ENCODE data around the gene TSHR.
"Not testable (repeated sequence)": the region's sequence is repeated elsewhere in the genome, so short reads cannot be mapped to it uniquely, and the experiment has no call there.

Gene TSHR

GRCh38 chr14:81033698-81034240, 78.3 kb downstream of the TSHR start:
- Mint-ChIP-seq H3K36me3 (no peaks in the 10 kb centered on the region), H3K4me3 (no peak overlapping the region), H3K9me3 (peaks cover 5% of the 10 kb centered on the region in 2 donors), H3K27ac (no peak overlapping the region), H3K4me1 (no peaks in the 10 kb centered on the region), H3K27me3 (peaks cover 6 to 21% of the 10 kb centered on the region in 2 donors)
- DNase-seq (no peak), ATAC-seq (replicated peaks) (peak in 1 of 2 donors; percentile 38)

GRCh38 chr14:81042438-81042837, 87.0 kb downstream of the TSHR start:
- ATAC-seq (replicated peaks): no peak
- H3K27ac Mint-ChIP-seq: no peak overlapping the region
- peaks cover 8 to 15% of the 10 kb centered on the region in 2 donors for H3K27me3 Mint-ChIP-seq

GRCh38 chr14:81051547-81051946, 96.1 kb downstream of the TSHR start:
- DNase-seq: no peak
- H3K27me3 Mint-ChIP-seq: no peaks in the 10 kb centered on the region
- H3K36me3 Mint-ChIP-seq: peaks cover 0 to 9% of the 10 kb centered on the region in 2 donors
- H3K9me3 Mint-ChIP-seq: peaks cover 21 to 28% of the 10 kb centered on the region in 2 donors
- no peak overlapping the region for H3K4me3 Mint-ChIP-seq
- H3K27ac Mint-ChIP-seq: no peak overlapping the region
- H3K4me1 Mint-ChIP-seq: no peaks in the 10 kb centered on the region
- no peak for ATAC-seq (replicated peaks)

More at GRCh38 chr14:81042438-81042837, 87.0 kb downstream of the TSHR start:
- H3K36me3 Mint-ChIP-seq: no peaks in the 10 kb centered on the region
- no peak for DNase-seq
- H3K9me3 Mint-ChIP-seq: peaks cover 12 to 14% of the 10 kb centered on the region in 2 donors
- H3K4me1 Mint-ChIP-seq: no peaks in the 10 kb centered on the region
- no peak overlapping the region for H3K4me3 Mint-ChIP-seq

GRCh38 chr14:81054057-81054456, 98.6 kb downstream of the TSHR start:
- H3K27ac Mint-ChIP-seq; H3K4me3 Mint-ChIP-seq; ATAC-seq (replicated peaks); H3K27me3 Mint-ChIP-seq; DNase-seq; H3K36me3 Mint-ChIP-seq; H3K4me1 Mint-ChIP-seq: not testable (repeated sequence)
- peaks cover 21 to 28% of the 10 kb centered on the region in 2 donors for H3K9me3 Mint-ChIP-seq

- no peaks in the 10 kb centered on the region for H3K27me3 Mint-ChIP-seq
- no peak for ATAC-seq (replicated peaks)
- DNase-seq: no peak
- H3K4me1 Mint-ChIP-seq: no peaks in the 10 kb centered on the region
- no peak overlapping the region for H3K27ac Mint-ChIP-seq
- H3K36me3 Mint-ChIP-seq: peaks cover 0 to 9% of the 10 kb centered on the region in 2 donors
- H3K9me3 Mint-ChIP-seq: peaks cover 21 to 28% of the 10 kb centered on the region in 2 donors
- H3K4me3 Mint-ChIP-seq: no peak overlapping the region
Measured at GRCh38 chr14:81055971-81056370, 100.5 kb downstream of the TSHR start.

- peaks cover 0 to 3% of the 10 kb centered on the region in 2 donors for H3K27me3 Mint-ChIP-seq
- no peak overlapping the region for H3K27ac Mint-ChIP-seq
- no peaks in the 10 kb centered on the region for H3K4me1 Mint-ChIP-seq
- ATAC-seq (replicated peaks) (no peak), DNase-seq (no peak)
- H3K36me3 Mint-ChIP-seq: no peaks in the 10 kb centered on the region
- H3K4me3 Mint-ChIP-seq: no peak overlapping the region
- H3K9me3 Mint-ChIP-seq: no peaks in the 10 kb centered on the region
Measured at GRCh38 chr14:81062380-81062779, 107.0 kb downstream of the TSHR start.

- no peaks in the 10 kb centered on the region for H3K36me3 Mint-ChIP-seq
- ATAC-seq (replicated peaks) (peak; percentile 81 to 83), DNase-seq (peak; percentile 8)
- peaks cover 0 to 3% of the 10 kb centered on the region in 2 donors for H3K27me3 Mint-ChIP-seq
- H3K27ac Mint-ChIP-seq: no peak overlapping the region
- H3K9me3 Mint-ChIP-seq: no peaks in the 10 kb centered on the region
- H3K4me3 Mint-ChIP-seq: no peak overlapping the region
- no peaks in the 10 kb centered on the region for H3K4me1 Mint-ChIP-seq
Measured at GRCh38 chr14:81062816-81063215, 107.4 kb downstream of the TSHR start.

GRCh38 chr14:81066672-81067071, 111.3 kb downstream of the TSHR start:
- DNase-seq (no peak), ATAC-seq (replicated peaks) (no peak)
- Mint-ChIP-seq H3K36me3 (peaks cover 0 to 6% of the 10 kb centered on the region in 2 donors), H3K4me1 (no peaks in the 10 kb centered on the region), H3K9me3 (peaks cover 6 to 9% of the 10 kb centered on the region in 2 donors), H3K27me3 (no peaks in the 10 kb centered on the region), H3K27ac (no peak overlapping the region), H3K4me3 (no peak overlapping the region)

GRCh38 chr14:81067156-81067555, 111.7 kb downstream of the TSHR start:
- Mint-ChIP-seq H3K36me3 (peaks cover 0 to 6% of the 10 kb centered on the region in 2 donors), H3K4me3 (no peak overlapping the region), H3K27ac (no peak overlapping the region), H3K4me1 (no peaks in the 10 kb centered on the region), H3K9me3 (peaks cover 6 to 9% of the 10 kb centered on the region in 2 donors), H3K27me3 (no peaks in the 10 kb centered on the region)
- DNase-seq: no peak
- no peak for ATAC-seq (replicated peaks)

GRCh38 chr14:81068176-81068782, 112.9 kb downstream of the TSHR start:
- ATAC-seq (replicated peaks) (no peak), DNase-seq (no peak)
- Mint-ChIP-seq H3K36me3 (peaks cover 0 to 6% of the 10 kb centered on the region in 2 donors), H3K27ac (no peak overlapping the region), H3K4me1 (no peaks in the 10 kb centered on the region), H3K27me3 (no peaks in the 10 kb centered on the region), H3K4me3 (no peak overlapping the region), H3K9me3 (peaks cover 6 to 9% of the 10 kb centered on the region in 2 donors)

- no peak overlapping the region for H3K4me3 Mint-ChIP-seq
- H3K4me1 Mint-ChIP-seq: no peaks in the 10 kb centered on the region
- peaks cover 6 to 9% of the 10 kb centered on the region in 2 donors for H3K9me3 Mint-ChIP-seq
- no peak for ATAC-seq (replicated peaks)
- H3K27me3 Mint-ChIP-seq: no peaks in the 10 kb centered on the region
- H3K36me3 Mint-ChIP-seq: peaks cover 0 to 6% of the 10 kb centered on the region in 2 donors
- no peak overlapping the region for H3K27ac Mint-ChIP-seq
- DNase-seq: no peak
Measured at GRCh38 chr14:81070511-81070910, 115.1 kb downstream of the TSHR start.

- no peak overlapping the region for H3K4me3 Mint-ChIP-seq
Measured at GRCh38 chr14:81085596-81085995, 130.2 kb downstream of the TSHR start.

GRCh38 chr14:81087230-81087629, 131.8 kb downstream of the TSHR start:
- ATAC-seq (replicated peaks) (no peak), DNase-seq (no peak)
- peaks cover 4 to 17% of the 10 kb centered on the region in 2 donors for H3K36me3 Mint-ChIP-seq
- H3K4me3 Mint-ChIP-seq: no peak overlapping the region
- no peaks in the 10 kb centered on the region for H3K27me3 Mint-ChIP-seq
- no peaks in the 10 kb centered on the region for H3K4me1 Mint-ChIP-seq
- H3K9me3 Mint-ChIP-seq: peaks cover 4 to 9% of the 10 kb centered on the region in 2 donors
- H3K27ac Mint-ChIP-seq: no peak overlapping the region

More at GRCh38 chr14:81085596-81085995, 130.2 kb downstream of the TSHR start:
- Mint-ChIP-seq H3K27ac (no peak overlapping the region), H3K4me1 (no peaks in the 10 kb centered on the region), H3K36me3 (peaks cover 4 to 14% of the 10 kb centered on the region in 2 donors), H3K27me3 (no peaks in the 10 kb centered on the region), H3K9me3 (peaks cover 4 to 9% of the 10 kb centered on the region in 2 donors)
- ATAC-seq (replicated peaks): no peak
- DNase-seq: no peak

GRCh38 chr14:81091139-81091538, 135.7 kb downstream of the TSHR start:
- Mint-ChIP-seq H3K4me1 (no peaks in the 10 kb centered on the region), H3K4me3 (no peak overlapping the region), H3K9me3 (no peaks in the 10 kb centered on the region), H3K27me3 (no peaks in the 10 kb centered on the region), H3K36me3 (peaks cover 0 to 6% of the 10 kb centered on the region in 2 donors), H3K27ac (no peak overlapping the region)
- DNase-seq: no peak
- no peak for ATAC-seq (replicated peaks)

GRCh38 chr14:81091660-81092059, 136.2 kb downstream of the TSHR start:
- ATAC-seq (replicated peaks) (no peak), DNase-seq (no peak)
- Mint-ChIP-seq H3K9me3 (no peaks in the 10 kb centered on the region), H3K27me3 (no peaks in the 10 kb centered on the region), H3K4me1 (no peaks in the 10 kb centered on the region), H3K4me3 (no peak overlapping the region), H3K27ac (no peak overlapping the region), H3K36me3 (peaks cover 0 to 6% of the 10 kb centered on the region in 2 donors)

Data from stimulated activated naive B cell treated with anti-CD40 and anti-IgM and Interleukin-4, amounts not matched to agents 10 μg/mL and 1 μg/mL and 100 μg/mL, for 72 hours (primary cell).